H1 (cell line): ENCODE results near the gene COX17. TPM values are rescaled to one million over a fixed set of nuclear protein-coding genes. Genes with fewer than 3 reads are reported as not detected.

Experiments
- CTCF ChIA-PET: fragments of 300-600 bp; sonication (Branson Sonifier 250); formaldehyde crosslinking; loops from one replicate; lab custom pipeline; 2021; ENCODE audit not compliant: partially characterized antibody; lab: Charles Lee
- POLR2A ChIA-PET: fragments of 300-600 bp; sonication (Branson Sonifier 250); formaldehyde crosslinking; loops from one replicate; lab custom pipeline; 2021; ENCODE audit warnings: inconsistent platforms; ENCODE audit not compliant: partially characterized antibody; lab: Charles Lee
- DNase-seq, 2 experiments: peaks; one replicate each; pipeline versions ENCODE4 v3.0.0 to v3.0.0-alpha.2; 2010 to 2022; ENCODE audit warnings: low spot score in 2 of 2, low read depth in 1 of 2, mixed read lengths in 1 of 2
- FAIRE-seq: peaks from 2 replicates; lab custom pipeline; 2011; peaks lifted over from hg19 to GRCh38; lab: Jason Lieb, UNC
- H2AFZ ChIP-seq: 2 replicates; pipeline ENCODE4 v1.8.1; 2012; ENCODE audit warnings: low read length, inconsistent platforms
- H2AK5ac ChIP-seq: 2 replicates; pipeline ENCODE4 v1.6.1; 2013; ENCODE audit warnings: low read depth, low read length
- H2BK120ac ChIP-seq: replicated peaks from 2 replicates; pipeline ENCODE3; 2013; ENCODE audit warnings: low read depth, low read length, inconsistent platforms
- H2BK12ac ChIP-seq: 2 replicates; pipeline ENCODE4 v1.6.1; 2013; ENCODE audit warnings: low read depth, low read length
- H2BK15ac ChIP-seq: 2 replicates; pipeline ENCODE4 v1.6.1; 2013; ENCODE audit warnings: low read length
- H2BK20ac ChIP-seq: 2 replicates; pipeline ENCODE4 v1.6.1; 2013; ENCODE audit warnings: low read length
- H2BK5ac ChIP-seq: 2 replicates; pipeline ENCODE4 v1.6.1; 2013; ENCODE audit warnings: low read depth, low read length
- H3K14ac ChIP-seq: 2 replicates; pipeline ENCODE4 v1.6.1; 2013; ENCODE audit warnings: inconsistent platforms; ENCODE audit not compliant: insufficient read length
- H3K18ac ChIP-seq: 2 replicates; pipeline ENCODE4 v1.6.1; 2013; ENCODE audit warnings: low read length; ENCODE audit errors: extremely low read depth
- H3K23ac ChIP-seq: 2 replicates; pipeline ENCODE4 v1.6.1; 2013; ENCODE audit warnings: inconsistent platforms; ENCODE audit not compliant: insufficient read length
- H3K23me2 ChIP-seq: 2 replicates; pipeline ENCODE4 v1.6.1; 2013; ENCODE audit warnings: low read depth, low read length
- H3K27ac ChIP-seq: 2 replicates; pipeline ENCODE4 v1.6.1; 2011; ENCODE audit warnings: low read depth, low read length, inconsistent platforms
- H3K27me3 ChIP-seq, 4 experiments: replicated peaks in 1 of 4; 1 replicate in 1 of 4; 2 replicates in 3 of 4; pipeline versions ENCODE4 v1.6.1 to v1.8.1; 2011 to 2013; ENCODE audit warnings: low read length in 3 of 4, mild to moderate bottlenecking in 3 of 4, inconsistent platforms in 2 of 4, mixed read lengths in 2 of 4, moderate library complexity in 1 of 4; ENCODE audit not compliant: control insufficient read depth in 3 of 4, insufficient read depth in 3 of 4; ENCODE audit errors: extremely low read depth in 1 of 4
- H3K36me3 ChIP-seq, 4 experiments: 2 replicates each; pipeline versions ENCODE4 v1.6.1 to v1.8.1; 2011 to 2013; ENCODE audit warnings: mild to moderate bottlenecking in 4 of 4, low read length in 3 of 4, moderate library complexity in 2 of 4, control low read depth in 1 of 4, inconsistent platforms in 1 of 4; ENCODE audit not compliant: insufficient read depth in 4 of 4, control insufficient read depth in 2 of 4
- H3K4ac ChIP-seq: replicated peaks from 2 replicates; pipeline ENCODE3; 2013; ENCODE audit warnings: low read length, low read depth, mixed read lengths, inconsistent platforms; ENCODE audit not compliant: insufficient read length
- H3K4me1 ChIP-seq, 4 experiments: replicated peaks in 1 of 4; 1 replicate in 1 of 4; 2 replicates in 3 of 4; pipeline versions ENCODE4 v1.6.1 to v1.8.1; 2011 to 2013; ENCODE audit warnings: low read length in 3 of 4, inconsistent platforms in 2 of 4, mixed read lengths in 1 of 4; ENCODE audit not compliant: insufficient read depth in 4 of 4, control insufficient read depth in 3 of 4
- H3K4me2 ChIP-seq, 2 experiments: 2 replicates each; pipeline versions ENCODE4 v1.6.1 to v1.8.1; 2011 to 2013; ENCODE audit warnings: low read depth in 2 of 2, low read length in 2 of 2, control low read depth in 1 of 2, inconsistent platforms in 1 of 2, mild to moderate bottlenecking in 1 of 2; ENCODE audit not compliant: insufficient read depth in 1 of 2
- H3K4me3 ChIP-seq, 4 experiments: fragments of 200-600, 300-600 bp in 1 of 4; sonication (generic), shearing (Covaris generic), sonication (Bioruptor Twin) in 1 of 4; 2 replicates each; pipeline versions ENCODE4 v1.5.1 to v1.8.1; 2011 to 2016; ENCODE audit warnings: low read length in 4 of 4, low read depth in 3 of 4, control low read depth in 2 of 4, inconsistent platforms in 2 of 4, mild to moderate bottlenecking in 2 of 4, mixed read lengths in 1 of 4, moderate library complexity in 1 of 4; ENCODE audit not compliant: insufficient read depth in 2 of 4; ENCODE audit errors: extremely low read depth in 1 of 4
- H3K56ac ChIP-seq: replicated peaks from 2 replicates; pipeline ENCODE3; 2013; ENCODE audit warnings: low read depth, mild to moderate bottlenecking, mixed read lengths, low read length, inconsistent platforms; ENCODE audit not compliant: insufficient read length
- H3K79me1 ChIP-seq: 2 replicates; pipeline ENCODE4 v1.6.1; 2013; ENCODE audit warnings: low read depth, low read length, control low read depth
- H3K79me2 ChIP-seq, 2 experiments: 2 replicates each; pipeline versions ENCODE4 v1.6.1 to v1.8.1; 2012 to 2013; ENCODE audit warnings: low read length in 2 of 2, mild to moderate bottlenecking in 2 of 2, inconsistent platforms in 1 of 2; ENCODE audit not compliant: insufficient read depth in 2 of 2, control insufficient read depth in 1 of 2
- H3K9ac ChIP-seq, 4 experiments: replicated peaks in 1 of 4; 1 replicate in 1 of 4; 2 replicates in 3 of 4; pipeline versions ENCODE4 v1.6.1 to v1.8.1; 2011 to 2013; ENCODE audit warnings: low read depth in 3 of 4, low read length in 3 of 4, control low read depth in 2 of 4, mild to moderate bottlenecking in 2 of 4, moderate library complexity in 2 of 4, inconsistent platforms in 1 of 4; ENCODE audit errors: extremely low read depth in 1 of 4
- H3K9me3 ChIP-seq, 2 experiments: 2 replicates each; pipeline versions ENCODE4 v1.6.1 to v1.8.1; 2012 to 2013; ENCODE audit warnings: mild to moderate bottlenecking in 2 of 2, moderate library complexity in 2 of 2, control low read depth in 1 of 2, inconsistent platforms in 1 of 2, low read depth in 1 of 2, low read length in 1 of 2, mixed read lengths in 1 of 2; ENCODE audit not compliant: insufficient read depth in 2 of 2
- H4K20me1 ChIP-seq, 2 experiments: replicated peaks in 1 of 2; 2 replicates each; pipeline versions ENCODE3 to v1.8.1; 2011 to 2013; ENCODE audit warnings: inconsistent platforms in 2 of 2, low read length in 2 of 2, mild to moderate bottlenecking in 1 of 2; ENCODE audit not compliant: insufficient read depth in 2 of 2, control insufficient read depth in 1 of 2
- H4K5ac ChIP-seq: 2 replicates; pipeline ENCODE4 v1.6.1; 2013; ENCODE audit warnings: low read length, low read depth, mixed read lengths, inconsistent platforms; ENCODE audit not compliant: insufficient read length
- H4K8ac ChIP-seq: 2 replicates; pipeline ENCODE4 v1.8.0; 2013; ENCODE audit warnings: mild to moderate bottlenecking, moderate library complexity, low read length, inconsistent platforms; ENCODE audit not compliant: insufficient read depth; ENCODE audit errors: extremely low read depth
- H4K91ac ChIP-seq: replicated peaks from 2 replicates; pipeline ENCODE3; 2013; ENCODE audit warnings: low read length, mixed read lengths, inconsistent platforms; ENCODE audit not compliant: insufficient read length
- ATF3 ChIP-seq: IDR thresholded peaks from 2 replicates; pipeline ENCODE4 v1.6.1; 2011; ENCODE audit warnings: low read depth, mild to moderate bottlenecking, low read length; ENCODE audit not compliant: insufficient read depth
- KDM1A ChIP-seq: fragments of 200-600, 300-600 bp; sonication (generic); IDR thresholded peaks from 2 replicates; pipeline ENCODE4 v1.7.1; 2016; ENCODE audit warnings: mild to moderate bottlenecking, low read length, borderline replicate concordance
- MAFK ChIP-seq: IDR thresholded peaks from 2 replicates; pipeline ENCODE4 v1.6.1; 2012; ENCODE audit warnings: low read depth, mild to moderate bottlenecking, improper control_type of control experiment, low read length
- MAX ChIP-seq: IDR thresholded peaks from 2 replicates; pipeline ENCODE4 v1.6.1; 2012; ENCODE audit warnings: inconsistent platforms
- PHF8 ChIP-seq: fragments of 200-600 bp; sonication (generic); conservative IDR thresholded peaks from 2 replicates; pipeline ENCODE4 v1.7.1; 2012; ENCODE audit warnings: low read depth, mild to moderate bottlenecking, inconsistent platforms, low read length, moderate library complexity
- POLR2AphosphoS5 ChIP-seq: IDR thresholded peaks from 2 replicates; pipeline ENCODE4 v1.6.1; 2011; ENCODE audit warnings: low read depth, low read length
- RFX5 ChIP-seq: IDR thresholded peaks from 2 replicates; pipeline ENCODE4 v1.6.1; 2011; ENCODE audit warnings: low read depth, low read length, improper control_type of control experiment, borderline replicate concordance
- SAP30 ChIP-seq: fragments of 300-600 bp; sonication (generic); IDR thresholded peaks from 2 replicates; pipeline ENCODE4 v1.7.1; 2012; ENCODE audit warnings: low read length, moderate library complexity, mild to moderate bottlenecking, inconsistent platforms; ENCODE audit not compliant: insufficient read depth, insufficient replicate concordance
- SP1 ChIP-seq: IDR thresholded peaks from 2 replicates; pipeline ENCODE4 v1.6.1; 2011; ENCODE audit warnings: low read depth, low read length
- SP2 ChIP-seq: IDR thresholded peaks from 2 replicates; pipeline ENCODE4 v1.6.1; 2012; ENCODE audit warnings: mild to moderate bottlenecking, low read length, inconsistent platforms
- TCF12 ChIP-seq: IDR thresholded peaks from 2 replicates; pipeline ENCODE4 v1.6.1; 2011; ENCODE audit warnings: low read depth, mild to moderate bottlenecking, low read length
- WGBS, 2 experiments: shearing (Covaris generic) in 1 of 2; methylation state at CpG; one replicate each; pipeline versions ENCODE4 v1.1.6 to v1.1.7; 2013 to 2015; ENCODE audit warnings: low lambda C conversion rate in 2 of 2, mixed read lengths in 2 of 2, inconsistent platforms in 1 of 2, low coverage in 1 of 2, missing lambda C conversion rate in 1 of 2; ENCODE audit not compliant: insufficient replicate concordance in 2 of 2, insufficient coverage in 1 of 2, insufficient read length in 1 of 2; ENCODE audit errors: extremely low coverage in 1 of 2, missing lambda C conversion rate in 1 of 2; 5-methylcytosine and 5-hydroxymethylcytosine counted together
- polyA plus RNA-seq, 7 experiments: library from polyadenylated mRNA; depleted of rRNA in 3 of 7; stranded (reverse) in 5 of 7; unstranded in 2 of 7; fragments of >200 nt in 5 of 7; fragments of 200-250 nt in 2 of 7; gene quantifications; 1 replicate in 5 of 7; 2 replicates in 1 of 7; 4 replicates in 1 of 7; pipeline versions ENCODE4 v1.2.1 to v1.2.3, GENCODE V29; 2011 to 2013; ENCODE audit warnings: missing spikeins in 2 of 7, mixed read lengths in 2 of 7
- total RNA-seq: library from RNA; stranded (reverse); fragmentation: NEBNext Ultra II Directional; extraction: Animal tissue kit (Norgen Biotek cat#: 25700); gene quantifications from 2 replicates; pipeline ENCODE4 v1.2.1, GENCODE V29; 2021

The COX17 gene
- total and polyA plus RNA-seq, 2 of the 8 experiments (the other 6 are each of a cell fraction or from before 2014, with no cell fraction given) = 34.2 to 43.0 TPM

- Histone ChIP-seq H3K56ac (no peak overlapping the region), H3K4me3 (peak overlapping the region in 3 of 4 experiments; percentile 58 to 75 (median 65); a peak in 4 of 8 replicates), H4K8ac (no peak overlapping the region), H2BK15ac (no peak overlapping the region), H3K4me1 (peaks cover 0 to 3% (median 1%) of the 10 kb centered on the region in 4 experiments; a peak in 3 of 7 replicates), H3K23me2 (peaks cover 3% of the 10 kb centered on the region; the same call in 1 of the 2 replicates), H2BK5ac (no peak overlapping the region), H2BK12ac (no peak overlapping the region), H2BK20ac (no peak overlapping the region), H3K9ac (no peak overlapping the region), H3K4me2 (peak overlapping the region; percentile 76 to 91), H2AK5ac (no peak overlapping the region), H3K27me3 (peaks cover 0 to 5% (median 0%) of the 10 kb centered on the region in 4 experiments; a peak in 2 of 7 replicates), H3K18ac (no peak overlapping the region), H3K9me3 (0 out of 4 replicates have a peak, but pooled peaks cover 0 to 1% of the 10 kb centered on the region in 2 experiments), H3K79me1 (no peaks in the 10 kb centered on the region), H2BK120ac (no peak overlapping the region), H3K27ac (no peak overlapping the region), H2AFZ (no peak overlapping the region), H4K20me1 (no peaks in the 10 kb centered on the region), H4K5ac (no peak overlapping the region), H3K14ac (no peak overlapping the region), H3K4ac (no peak overlapping the region), H3K79me2 (no peaks in the 10 kb centered on the region), H3K23ac (no peak overlapping the region), H3K36me3 (no peaks in the 10 kb centered on the region), H4K91ac (no peak overlapping the region)
- TF ChIP-seq POLR2AphosphoS5 = no peak
- TF ChIP-seq RFX5 = no peak
- no peak for TF ChIP-seq TCF12
- no peak for TF ChIP-seq PHF8
- no peak for TF ChIP-seq ATF3
- TF ChIP-seq SP1 = no peak
- no peak for TF ChIP-seq SP2
- no peak for TF ChIP-seq MAX
- TF ChIP-seq SAP30 = no peak
- no peak for TF ChIP-seq MAFK
- TF ChIP-seq KDM1A = no peak
- FAIRE-seq (no peak), DNase-seq (no peak)
- CTCF ChIA-PET = interaction anchor here (0.9 to 1.2 kb wide), 3 partner anchors 8 to 37 kb away, joined by 3 to 4 read pairs (median 3); no protein-coding TSS in a partner anchor
- POLR2A ChIA-PET = interaction anchor here (0.6 kb wide), 1 partner anchor 115 kb away, joined by 3 read pairs; no protein-coding TSS in a partner anchor
- WGBS, 2 experiments = 96% methylated on average over 8 of the region's 8 CpGs; no CpG with 5 or more reads in 1 of the 2 experiments
Observed at GRCh38 chr3:119703820-119704531, 26.8 kb upstream of the COX17 start.
